Uterus (tissue), 4 donors: ENCODE results near the gene CGN. TPM values are rescaled to one million over a fixed set of nuclear protein-coding genes. Genes with fewer than 3 reads are reported as not detected.

Experiments
- DNase-seq, 2 donors: peaks; one replicate each; pipeline ENCODE4 v3.0.0-alpha.2; 2019 to 2020
- H3K27ac ChIP-seq, 2 donors: fragments of 200-600 bp; sonication (generic); 1 replicate in 1 of 2; 2 replicates in 1 of 2; pipeline ENCODE4 v1.5.1; 2016 to 2018
- H3K27me3 ChIP-seq, 2 donors: fragments of 200-600 bp; sonication (generic); one replicate each; pipeline ENCODE4 v1.5.1; 2018 to 2019; ENCODE audit warnings: control low read depth in 1 of 2
- H3K36me3 ChIP-seq, 2 donors: fragments of 200-600 bp; sonication (generic); one replicate each; pipeline ENCODE4 v1.5.1; 2019; ENCODE audit warnings: control low read depth in 1 of 2
- H3K4me1 ChIP-seq, 2 donors: fragments of 200-600 bp; sonication (generic); one replicate each; pipeline ENCODE4 v1.5.1; 2018 to 2019; ENCODE audit warnings: control low read depth in 1 of 2
- H3K4me3 ChIP-seq, 2 donors: fragments of 200-600 bp; sonication (generic); 1 replicate in 1 of 2; 2 replicates in 1 of 2; pipeline ENCODE4 v1.5.1; 2018 to 2019; ENCODE audit warnings: mild to moderate bottlenecking in 1 of 2
- H3K9me3 ChIP-seq, 2 donors: fragments of 200-600 bp; sonication (generic); one replicate each; pipeline ENCODE4 v1.5.1; 2019; ENCODE audit warnings: control low read depth in 1 of 2
- CTCF ChIP-seq, 4 experiments: fragments of 200-600 bp in 2 of 4; fragments of 450-650 bp in 2 of 4; sonication (generic) in 2 of 4; IDR thresholded peaks; one replicate each; pipeline ENCODE4 v1.5.1; 2016 to 2019; ENCODE audit warnings: antibody characterized with exemption in 4 of 4, mild to moderate bottlenecking in 2 of 4, moderate library complexity in 1 of 4
- POLR2A ChIP-seq, 2 donors: fragments of 450-650 bp; IDR thresholded peaks; one replicate each; pipeline ENCODE4 v1.6.1; 2016; ENCODE audit warnings: antibody characterized with exemption in 2 of 2, mild to moderate bottlenecking in 1 of 2, moderate library complexity in 1 of 2
- intact Hi-C: fragments of 100-400 bp; cut with DNase I; formaldehyde crosslinking; loops from one replicate; pipeline ENCODE4 v1.15.1; 2023; ENCODE audit warnings: low total_unique reads
- total RNA-seq, 4 donors: library from RNA; depleted of rRNA in 3 of 4; stranded (reverse); fragments of >200 nt in 3 of 4; gene quantifications; one replicate each; pipeline versions ENCODE4 v1.1.0 to v1.2.4, GENCODE V29; 2014 to 2023
- donor health status: DM: yes; HTN: yes; CAD: no.

The CGN gene
- 1 to 10 TPM in 2 of 4 donors, under 1 TPM in 2; under 0.01 to 7.3 (median 0.85) TPM for total RNA-seq

GRCh38 chr1:151510957-151511635 lies at the start of gene CGN:
CGN (plus strand) TSS chr1:151511387; CDS start chr1:151518520, 7,133 bp downstream.
- peak in 1 of 2 donors; percentile 14 for TF ChIP-seq POLR2A (IDR thresholded peaks at IDR 0.05)
- TF ChIP-seq CTCF (IDR thresholded peaks at IDR 0.05) = peak in 1 of 4 experiments; percentile 9
- intact Hi-C loops = no loop called here
- peak; percentile 82 to 88 for DNase-seq
- Histone ChIP-seq H3K27me3 (no peaks in the 10 kb centered on the region), H3K4me3 (peak within 1 kb of the TSS; percentile 31 to 61), H3K27ac (peak within 1 kb of the TSS; percentile 70 to 82), H3K9me3 (no peaks in the 10 kb centered on the region), H3K36me3 (no peaks in the 10 kb centered on the region), H3K4me1 (peaks cover 0 to 11% of the 10 kb centered on the region in 2 donors)

- no peak for DNase-seq
- Histone ChIP-seq H3K4me3 (no peak overlapping the region), H3K27ac (no peak overlapping the region), H3K36me3 (no peaks in the 10 kb centered on the region), H3K4me1 (no peaks in the 10 kb centered on the region), H3K9me3 (no peaks in the 10 kb centered on the region), H3K27me3 (no peaks in the 10 kb centered on the region)
- intact Hi-C loops = no loop called here
- TF ChIP-seq CTCF (IDR thresholded peaks at IDR 0.05) = no peak
- TF ChIP-seq POLR2A (IDR thresholded peaks at IDR 0.05) = no peak
Observed at GRCh38 chr1:151461694-151462093, 49.5 kb upstream of the CGN start.

GRCh38 chr1:151465026-151465425 lies 46.2 kb upstream of the CGN start:
- Histone ChIP-seq H3K36me3 (no peaks in the 10 kb centered on the region), H3K9me3 (no peaks in the 10 kb centered on the region), H3K27ac (no peak overlapping the region), H3K4me3 (no peak overlapping the region), H3K4me1 (no peaks in the 10 kb centered on the region), H3K27me3 (no peaks in the 10 kb centered on the region)
- intact Hi-C loops = no loop called here
- DNase-seq = no peak
- TF ChIP-seq CTCF (IDR thresholded peaks at IDR 0.05) (no peak), POLR2A (IDR thresholded peaks at IDR 0.05) (no peak)

GRCh38 chr1:151472856-151473731 lies 38.1 kb upstream of the CGN start:
- no peaks in the 10 kb centered on the region for H3K27me3 ChIP-seq
- H3K9me3 ChIP-seq = no peaks in the 10 kb centered on the region
- TF ChIP-seq POLR2A (IDR thresholded peaks at IDR 0.05) (no peak), CTCF (IDR thresholded peaks at IDR 0.05) (peak in 1 of 4 experiments; percentile 5)
- peak overlapping the region; percentile 60 to 88 for H3K4me3 ChIP-seq
- no peaks in the 10 kb centered on the region for H3K4me1 ChIP-seq
- intact Hi-C loops = no loop called here
- H3K27ac ChIP-seq = peak overlapping the region; percentile 87
- no peaks in the 10 kb centered on the region for H3K36me3 ChIP-seq
- peak; percentile 53 to 66 for DNase-seq

- H3K4me3 ChIP-seq = no peak overlapping the region
- H3K4me1 ChIP-seq = no peaks in the 10 kb centered on the region
- intact Hi-C loops = no loop called here
- H3K9me3 ChIP-seq = no peaks in the 10 kb centered on the region
- no peaks in the 10 kb centered on the region for H3K27me3 ChIP-seq
- DNase-seq = no peak
- no peaks in the 10 kb centered on the region for H3K36me3 ChIP-seq
- H3K27ac ChIP-seq = no peak overlapping the region
- TF ChIP-seq POLR2A (IDR thresholded peaks at IDR 0.05) (no peak), CTCF (IDR thresholded peaks at IDR 0.05) (no peak)
Observed at GRCh38 chr1:151474745-151475144, 36.4 kb upstream of the CGN start.
